Mucosa of stomach (tissue), 1 donor: ENCODE data around the gene BRD7.

ENCODE experiments used
- H3K27me3 ChIP-seq: one replicate; pipeline ENCODE4 v1.7.0; 2013; ENCODE audit warnings: mild to moderate bottlenecking, low read length; ENCODE audit not compliant: control insufficient read depth, insufficient read depth
- H3K36me3 ChIP-seq: one replicate; pipeline ENCODE4 v1.7.0; 2013; ENCODE audit warnings: low read length; ENCODE audit not compliant: control insufficient read depth, insufficient read depth
- H3K4me1 ChIP-seq: one replicate; pipeline ENCODE4 v1.7.0; 2013; ENCODE audit warnings: mild to moderate bottlenecking, low read length; ENCODE audit not compliant: control insufficient read depth, insufficient read depth
- H3K4me3 ChIP-seq: one replicate; pipeline ENCODE4 v1.7.0; 2013; ENCODE audit warnings: low read length
- H3K9ac ChIP-seq: one replicate; pipeline ENCODE4 v1.7.0; 2013; ENCODE audit warnings: mild to moderate bottlenecking, low read length, moderate library complexity
- H3K9me3 ChIP-seq: one replicate; pipeline ENCODE4 v1.7.0; 2013; ENCODE audit warnings: mild to moderate bottlenecking, low read length, moderate library complexity; ENCODE audit not compliant: control insufficient read depth
- donor health status: Pancreatic carcinoma.

The BRD7 gene

GRCh38 chr16:50301626-50302471, 66.9 kb downstream of the BRD7 start:
- no peaks in the 10 kb centered on the region for H3K36me3 ChIP-seq
- peaks cover 23% of the 10 kb centered on the region for H3K4me1 ChIP-seq
- H3K9me3 ChIP-seq, result no peaks in the 10 kb centered on the region
- no peak overlapping the region for H3K9ac ChIP-seq
- no peaks in the 10 kb centered on the region for H3K27me3 ChIP-seq
- H3K4me3 ChIP-seq, result no peak overlapping the region

GRCh38 chr16:50300942-50301625, 67.7 kb downstream of the BRD7 start:
- H3K4me3 ChIP-seq, result no peak overlapping the region
- H3K4me1 ChIP-seq, result peaks cover 23% of the 10 kb centered on the region
- H3K36me3 ChIP-seq, result no peaks in the 10 kb centered on the region
- H3K9ac ChIP-seq, result no peak overlapping the region
- H3K27me3 ChIP-seq, result no peaks in the 10 kb centered on the region
- H3K9me3 ChIP-seq, result no peaks in the 10 kb centered on the region

DNA sequence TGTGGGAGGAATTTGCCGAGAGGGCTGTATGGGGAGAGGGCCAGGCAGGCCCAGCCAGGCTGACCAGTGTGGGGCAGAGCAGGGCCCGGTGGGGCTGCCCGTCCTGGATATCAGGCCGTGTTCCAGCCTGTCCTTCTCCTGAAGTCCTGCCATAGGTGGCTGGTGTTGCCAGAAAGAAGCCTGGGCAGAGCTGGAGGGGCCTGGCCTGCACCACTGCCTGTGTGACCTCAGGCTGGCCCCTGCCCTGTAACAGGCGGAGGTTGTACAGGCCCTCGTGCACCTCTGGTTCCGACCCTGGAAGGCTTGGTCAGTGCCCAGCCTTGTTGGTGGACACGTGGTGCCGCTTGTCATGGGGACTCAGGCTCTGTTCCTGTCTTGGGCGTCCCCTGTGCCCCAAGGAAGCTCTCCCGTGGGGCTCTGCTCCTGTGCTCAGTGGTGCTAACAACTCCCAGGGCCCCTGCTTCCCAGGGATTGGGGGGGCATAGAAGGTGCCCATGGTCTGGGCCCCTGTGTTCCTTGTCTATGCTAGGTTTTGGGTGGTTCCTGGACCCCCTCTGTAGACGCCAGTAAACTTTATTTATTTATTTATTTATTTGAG, 69.2 kb downstream of the BRD7 start:
- no peak overlapping the region for H3K9ac ChIP-seq
- peaks cover 23% of the 10 kb centered on the region for H3K4me1 ChIP-seq
- H3K36me3 ChIP-seq, result no peaks in the 10 kb centered on the region
- no peaks in the 10 kb centered on the region for H3K9me3 ChIP-seq
- H3K4me3 ChIP-seq, result no peak overlapping the region
- no peaks in the 10 kb centered on the region for H3K27me3 ChIP-seq

DNA sequence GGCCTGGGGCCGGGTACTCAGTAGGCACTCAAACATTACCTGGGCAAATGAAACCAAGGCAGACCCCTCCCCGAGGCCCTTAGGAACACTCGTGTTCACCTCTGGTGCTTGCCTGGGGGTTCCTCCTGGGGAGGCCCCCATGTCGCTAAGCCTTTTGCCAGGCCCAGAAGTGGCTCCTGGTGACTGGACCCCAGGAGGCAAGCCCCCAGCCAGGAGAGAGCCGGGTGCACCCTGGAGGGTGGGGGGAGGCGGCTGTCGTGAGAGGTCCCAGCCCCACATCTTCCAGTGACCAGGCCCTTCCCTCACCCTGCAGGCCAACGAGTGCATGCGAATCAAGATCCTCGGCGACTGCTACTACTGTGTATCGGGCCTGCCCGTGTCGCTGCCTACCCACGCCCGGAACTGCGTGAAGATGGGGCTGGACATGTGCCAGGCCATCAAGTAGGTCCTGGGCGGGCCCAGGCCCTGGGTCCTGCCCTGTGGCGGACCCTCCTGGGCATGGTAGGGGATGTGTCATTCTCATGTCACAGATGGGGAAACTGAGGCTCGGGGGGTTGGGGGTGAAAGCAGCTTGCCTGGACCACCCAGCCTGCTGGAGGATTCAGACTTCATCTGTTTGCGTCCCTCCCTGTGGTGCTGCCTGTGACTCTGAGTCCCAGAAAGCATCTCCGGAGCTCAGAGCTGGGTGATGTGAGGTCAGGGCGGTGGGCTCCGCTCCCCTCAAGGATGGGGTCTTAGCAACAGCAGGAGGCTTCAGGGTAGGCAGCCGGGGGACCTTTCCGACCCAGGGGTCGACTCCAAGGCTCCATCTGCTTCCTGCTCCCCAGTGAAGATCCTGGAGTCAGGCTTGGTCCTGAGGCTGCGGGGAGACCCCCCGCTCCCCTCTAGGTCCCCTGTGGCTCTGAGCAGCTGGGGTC, 69.9 kb downstream of the BRD7 start:
- H3K9me3 ChIP-seq, result no peaks in the 10 kb centered on the region
- H3K36me3 ChIP-seq, result no peaks in the 10 kb centered on the region
- H3K27me3 ChIP-seq, result no peaks in the 10 kb centered on the region
- no peak overlapping the region for H3K4me3 ChIP-seq
- H3K9ac ChIP-seq, result no peak overlapping the region
- peaks cover 20% of the 10 kb centered on the region for H3K4me1 ChIP-seq

- Histone ChIP-seq H3K9ac (no peak overlapping the region), H3K36me3 (no peaks in the 10 kb centered on the region), H3K9me3 (no peaks in the 10 kb centered on the region), H3K4me3 (no peak overlapping the region), H3K4me1 (peaks cover 19% of the 10 kb centered on the region), H3K27me3 (no peaks in the 10 kb centered on the region)
Observed at GRCh38 chr16:50298075-50298460, 70.7 kb downstream of the BRD7 start.

- peaks cover 19% of the 10 kb centered on the region for H3K4me1 ChIP-seq
- no peaks in the 10 kb centered on the region for H3K27me3 ChIP-seq
- H3K4me3 ChIP-seq, result no peak overlapping the region
- H3K36me3 ChIP-seq, result no peaks in the 10 kb centered on the region
- H3K9ac ChIP-seq, result no peak overlapping the region
- H3K9me3 ChIP-seq, result no peaks in the 10 kb centered on the region
Observed at GRCh38 chr16:50297301-50298074, 71.3 kb downstream of the BRD7 start.

GRCh38 chr16:50296807-50297206, 72.0 kb downstream of the BRD7 start:
- H3K9me3 ChIP-seq, result no peaks in the 10 kb centered on the region
- H3K9ac ChIP-seq, result no peak overlapping the region
- H3K36me3 ChIP-seq, result no peaks in the 10 kb centered on the region

GRCh38 chr16:50295541-50296132, 73.2 kb downstream of the BRD7 start:
- Histone ChIP-seq H3K9ac (no peak overlapping the region), H3K4me3 (no peak overlapping the region), H3K9me3 (no peaks in the 10 kb centered on the region), H3K4me1 (peaks cover 4% of the 10 kb centered on the region), H3K36me3 (no peaks in the 10 kb centered on the region), H3K27me3 (no peaks in the 10 kb centered on the region)

More at GRCh38 chr16:50296807-50297206, 72.0 kb downstream of the BRD7 start:
- no peaks in the 10 kb centered on the region for H3K27me3 ChIP-seq
- no peak overlapping the region for H3K4me3 ChIP-seq
- peaks cover 15% of the 10 kb centered on the region for H3K4me1 ChIP-seq

DNA sequence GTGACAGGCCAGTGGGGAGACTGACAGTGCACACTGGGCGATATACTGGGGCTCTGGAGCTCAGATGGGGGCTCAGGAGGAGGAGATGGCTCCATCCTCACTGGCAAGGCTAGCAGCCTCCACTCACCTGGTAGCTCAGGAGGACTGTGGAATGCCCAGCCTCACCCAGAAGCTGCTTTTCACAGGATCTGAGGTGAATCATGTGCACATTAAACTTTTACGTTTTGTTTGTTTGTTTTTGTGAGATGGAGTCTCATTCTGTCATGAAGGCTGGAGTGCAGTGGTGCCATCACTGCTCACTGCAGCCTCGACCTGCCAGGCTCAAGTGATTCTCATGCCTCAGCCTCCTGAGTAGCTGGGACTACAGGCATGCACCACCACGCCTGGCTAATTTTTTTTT, 73.8 kb downstream of the BRD7 start:
- Histone ChIP-seq H3K36me3 (no peaks in the 10 kb centered on the region), H3K9ac (no peak overlapping the region), H3K4me3 (no peak overlapping the region), H3K4me1 (peaks cover 4% of the 10 kb centered on the region), H3K9me3 (no peaks in the 10 kb centered on the region), H3K27me3 (no peaks in the 10 kb centered on the region)

DNA sequence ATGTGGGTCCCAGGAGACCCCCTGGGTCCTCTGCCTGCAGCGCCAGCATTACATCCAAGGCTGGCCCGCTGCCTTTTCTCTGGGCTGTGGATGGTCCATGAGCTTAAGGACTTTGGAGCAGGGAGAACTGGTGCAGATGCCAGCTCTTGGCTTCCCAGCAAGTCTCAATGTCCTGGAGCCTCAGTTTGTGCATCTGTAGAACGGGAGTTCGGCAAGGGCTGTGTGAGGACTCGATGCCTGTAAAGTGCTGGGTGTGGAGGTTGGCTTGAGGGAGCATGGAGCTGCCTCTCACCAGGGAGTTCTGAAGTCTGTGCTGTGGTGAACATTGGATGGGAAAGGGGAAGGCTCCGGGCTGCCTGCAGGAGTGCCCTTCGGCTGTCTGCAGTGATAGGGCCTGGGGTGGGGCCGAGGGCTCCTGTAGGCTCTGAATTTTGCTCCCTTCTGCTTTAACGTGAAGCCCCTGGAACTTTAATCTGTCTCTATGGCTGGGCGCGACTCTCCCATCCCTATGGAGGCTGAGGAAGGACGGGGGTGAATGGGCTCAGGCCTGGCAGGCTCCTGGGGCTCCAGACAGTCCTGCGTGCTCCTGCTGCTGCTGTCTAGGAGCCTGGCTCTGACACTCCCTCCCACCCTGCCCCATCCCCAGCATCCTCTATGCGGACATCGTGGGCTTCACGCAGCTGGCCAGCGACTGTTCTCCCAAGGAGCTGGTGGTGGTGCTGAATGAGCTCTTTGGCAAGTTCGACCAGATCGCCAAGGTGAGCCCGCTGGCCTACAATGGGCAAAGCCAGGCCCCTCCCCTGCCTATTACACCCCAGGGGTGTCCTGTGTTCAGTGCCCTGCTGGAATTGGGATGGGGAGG, 74.6 kb downstream of the BRD7 start:
- H3K36me3 ChIP-seq, result no peaks in the 10 kb centered on the region
- H3K4me3 ChIP-seq, result no peak overlapping the region
- H3K9ac ChIP-seq, result no peak overlapping the region
- no peaks in the 10 kb centered on the region for H3K27me3 ChIP-seq
- peaks cover 4% of the 10 kb centered on the region for H3K4me1 ChIP-seq
- no peaks in the 10 kb centered on the region for H3K9me3 ChIP-seq
